Measurements from ENCODE around the gene HIF3A. TPM values are rescaled to one million over a fixed set of nuclear protein-coding genes. Genes with fewer than 3 reads are reported as not detected.

Gene HIF3A
- total RNA-seq, 1 experiment from 2014 or later = 31.9 TPM

DNA sequence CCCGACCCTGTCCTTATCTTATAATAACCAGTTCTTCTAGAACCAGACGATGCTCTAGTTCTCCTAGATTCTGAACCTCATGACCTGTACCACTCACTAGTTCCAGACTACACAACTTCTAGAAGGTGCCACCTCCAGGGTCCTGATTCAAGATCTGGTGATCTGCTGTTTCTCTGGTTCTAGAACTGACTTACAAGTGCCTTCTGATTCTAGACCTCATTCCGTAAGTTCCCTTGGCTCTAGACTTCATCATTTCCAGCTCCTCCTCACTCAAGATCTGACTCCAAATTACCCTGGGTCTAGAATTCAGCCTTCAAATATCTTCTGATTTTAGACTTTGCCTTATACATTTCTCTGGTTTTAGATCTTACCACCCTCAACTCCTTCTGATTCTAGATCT, 45.1 kb downstream of the HIF3A start:
- Mint-ChIP-seq H3K4me1 (peaks cover 5 to 12% of the 10 kb centered on the region in 2 experiments; a peak in 3 of 4 replicates), H3K4me3 (no peak overlapping the region), H3K27me3 (ENCODE audit: low read depth) (peaks cover 2% of the 10 kb centered on the region; the same call in 1 of the 2 replicates), H3K9me3 (peaks cover 0 to 2% of the 10 kb centered on the region in 2 experiments; a peak in 1 of 5 replicates), H3K36me3 (ENCODE audit: insufficient read depth in 1 of 3, low read depth in 3 of 3) (peaks cover 2 to 32% (median 17%) of the 10 kb centered on the region in 3 experiments; a peak in 5 of 7 replicates), H3K27ac (no peak overlapping the region)
- no peaks in the 10 kb centered on the region for H4K20me1 ChIP-seq (ENCODE audit: control insufficient read depth, insufficient read depth, insufficient read length)
- no peak overlapping the region for H2BK5ac ChIP-seq (ENCODE audit: insufficient read length, low read length)
- no peak overlapping the region for H3T11ph ChIP-seq (ENCODE audit: low read length)
- TF ChIP-seq, protein P1, sequence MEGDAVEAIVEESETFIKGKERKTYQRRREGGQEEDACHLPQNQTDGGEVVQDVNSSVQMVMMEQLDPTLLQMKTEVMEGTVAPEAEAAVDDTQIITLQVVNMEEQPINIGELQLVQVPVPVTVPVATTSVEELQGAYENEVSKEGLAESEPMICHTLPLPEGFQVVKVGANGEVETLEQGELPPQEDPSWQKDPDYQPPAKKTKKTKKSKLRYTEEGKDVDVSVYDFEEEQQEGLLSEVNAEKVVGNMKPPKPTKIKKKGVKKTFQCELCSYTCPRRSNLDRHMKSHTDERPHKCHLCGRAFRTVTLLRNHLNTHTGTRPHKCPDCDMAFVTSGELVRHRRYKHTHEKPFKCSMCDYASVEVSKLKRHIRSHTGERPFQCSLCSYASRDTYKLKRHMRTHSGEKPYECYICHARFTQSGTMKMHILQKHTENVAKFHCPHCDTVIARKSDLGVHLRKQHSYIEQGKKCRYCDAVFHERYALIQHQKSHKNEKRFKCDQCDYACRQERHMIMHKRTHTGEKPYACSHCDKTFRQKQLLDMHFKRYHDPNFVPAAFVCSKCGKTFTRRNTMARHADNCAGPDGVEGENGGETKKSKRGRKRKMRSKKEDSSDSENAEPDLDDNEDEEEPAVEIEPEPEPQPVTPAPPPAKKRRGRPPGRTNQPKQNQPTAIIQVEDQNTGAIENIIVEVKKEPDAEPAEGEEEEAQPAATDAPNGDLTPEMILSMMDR (conservative IDR thresholded peaks at IDR 0.05) = no peak
- no peak overlapping the region for H4K8ac ChIP-seq (replicated peaks; ENCODE audit: insufficient read length, low read depth, low read length)
- no peak overlapping the region for H2BK20ac ChIP-seq (ENCODE audit: low read depth, low read length, poor library complexity, severe bottlenecking)
- no peak overlapping the region for H3K23ac ChIP-seq (ENCODE audit: insufficient read length, low read depth, low read length)
- no peak overlapping the region for H2BK120ac ChIP-seq (ENCODE audit: low read depth, low read length, poor library complexity, severe bottlenecking)
- H3K4me2 ChIP-seq (ENCODE audit: insufficient read depth, insufficient read length, low read length) = no peak overlapping the region
- H2AK5ac ChIP-seq (ENCODE audit: insufficient read length, low read length) = no peak overlapping the region
- H3K9me3 ChIP-seq (ENCODE audit: control insufficient read depth, low read depth, low read length) = no peaks in the 10 kb centered on the region
- no peaks in the 10 kb centered on the region for H3K4me1 ChIP-seq (ENCODE audit: insufficient read depth, low read length)
- H3K9ac ChIP-seq (ENCODE audit: extremely low read depth, insufficient read length, low read length) = no peak overlapping the region
- H3K79me1 ChIP-seq (ENCODE audit: insufficient read depth, low read depth, low read length, poor library complexity, severe bottlenecking) = no peaks in the 10 kb centered on the region
- no peak overlapping the region for H3K56ac ChIP-seq (ENCODE audit: insufficient read length, low read depth, low read length)
- no peak overlapping the region for H3K14ac ChIP-seq (ENCODE audit: insufficient read depth, low read length)
- H4K5ac ChIP-seq (ENCODE audit: insufficient read length, low read depth, low read length) = no peak overlapping the region
- H3K27me3 ChIP-seq (ENCODE audit: insufficient read depth, low read length) = no peaks in the 10 kb centered on the region
- no peak overlapping the region for H2BK15ac ChIP-seq (ENCODE audit: low read depth, low read length)
- no peak overlapping the region for H3K18ac ChIP-seq (ENCODE audit: insufficient read length, low read depth, low read length)
- peaks cover 5% of the 10 kb centered on the region for H3K23me2 ChIP-seq (ENCODE audit: insufficient read length, low read depth, low read length, poor library complexity, severe bottlenecking)
- H3K4ac ChIP-seq (ENCODE audit: low read depth, low read length) = no peak overlapping the region
- no peak overlapping the region for H4K91ac ChIP-seq (ENCODE audit: insufficient read length, low read depth, low read length)
- H3K79me2 ChIP-seq (ENCODE audit: insufficient read depth, low read length) = no peaks in the 10 kb centered on the region
- no peak overlapping the region for H2AFZ ChIP-seq (ENCODE audit: low read length)
- H2BK12ac ChIP-seq (ENCODE audit: insufficient read length, low read depth, low read length) = no peak overlapping the region
- no peak for DNase-seq
- H3K27ac ChIP-seq (ENCODE audit: insufficient read length, low read depth, low read length) = no peak overlapping the region
- WGBS (ENCODE audit: extremely low coverage, insufficient read length, low lambda C conversion rate) = no CpG with 5 or more reads among the region's 3 CpGs

Measured in H9 (cell line).